GOT3 (cell line): ENCODE data around the gene FIGN.

ENCODE experiments used
- DNase-seq: peaks from one replicate; lab custom pipeline; 2025; ENCODE audit warnings: mixed read lengths; lab: John Stamatoyannopoulos, UW

The FIGN gene

GRCh38 chr2:163737190-163737439 lies 1.3 kb upstream of the FIGN start:
- no peak for DNase-seq

DNA sequence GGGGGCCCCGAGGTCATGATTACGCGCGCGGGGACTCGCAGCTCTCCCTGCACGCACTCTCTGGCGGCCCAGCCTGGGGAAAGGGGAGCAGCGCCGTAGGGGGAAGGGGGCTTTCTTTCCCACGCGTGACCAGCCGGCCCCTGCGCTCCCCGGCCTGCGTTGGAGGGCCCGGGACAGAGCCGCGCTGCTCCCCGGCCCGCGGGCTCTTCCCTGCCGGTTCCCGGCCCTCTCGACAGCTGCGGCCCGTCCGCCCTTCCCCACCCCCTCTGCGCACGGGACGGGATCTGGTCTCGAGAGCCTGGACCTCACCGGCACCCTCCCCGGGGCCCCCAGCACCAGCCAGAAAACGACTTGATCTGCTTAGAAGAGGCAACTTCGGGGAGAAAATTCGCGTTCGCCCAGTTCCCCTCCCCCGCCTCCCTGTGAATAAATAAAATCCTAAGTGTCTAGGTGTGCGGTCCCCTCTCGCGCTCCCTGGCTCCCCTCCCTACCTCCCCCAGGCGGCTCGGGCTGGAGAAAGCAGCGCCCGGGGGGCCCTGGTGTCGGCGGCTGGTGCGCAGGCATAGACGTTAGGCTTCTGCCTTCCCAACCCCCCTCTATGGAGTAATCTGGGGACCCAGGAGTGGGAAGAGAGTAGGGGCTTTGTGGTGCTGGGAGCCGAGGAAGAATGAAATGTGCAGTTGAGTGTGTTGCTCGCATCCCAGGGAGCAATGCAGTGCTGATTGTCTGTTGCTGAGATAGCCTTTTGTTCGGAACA lies 803 bp upstream of the FIGN start:
- DNase-seq: no peak

GRCh38 chr2:163734881-163735684 lies 725 bp downstream of the FIGN start:
- DNase-seq: no peak

DNA sequence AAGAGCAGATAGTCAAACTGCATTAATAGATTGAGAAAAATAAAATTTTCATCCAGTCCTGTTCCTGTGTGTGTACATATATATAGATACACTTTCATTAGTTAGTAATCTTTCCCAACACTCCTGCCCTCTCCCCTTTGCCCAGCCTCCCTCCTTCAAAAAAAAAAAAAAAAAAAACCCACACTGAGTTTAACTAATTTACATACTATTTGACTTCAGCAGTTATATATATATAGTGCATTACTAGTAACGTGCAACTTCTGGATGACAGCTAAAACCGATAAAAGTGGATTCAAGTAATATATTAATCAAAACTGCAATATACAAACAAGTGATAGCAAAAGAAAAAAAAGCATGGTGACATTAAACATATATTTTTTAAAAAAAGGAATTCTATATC lies 1.4 kb downstream of the FIGN start:
- DNase-seq: no peak

DNA sequence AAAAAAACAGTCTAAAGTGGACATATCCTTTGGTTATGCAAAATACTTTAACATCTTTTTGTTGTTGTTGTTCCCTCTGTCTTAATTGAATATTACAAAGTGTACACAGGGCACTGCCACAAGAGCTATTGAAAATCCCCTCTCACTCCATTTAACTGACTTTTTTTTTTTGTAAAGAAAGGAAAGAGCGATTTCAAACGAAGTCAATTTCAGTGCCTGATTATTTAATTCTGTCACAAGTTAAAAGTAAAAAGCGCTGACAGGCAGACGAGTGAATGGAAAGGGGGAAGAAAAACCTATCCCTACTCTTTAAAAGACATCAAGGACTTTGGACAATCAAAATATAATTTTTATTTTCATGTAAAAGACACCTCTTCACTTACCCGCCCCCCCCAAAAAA lies 1.9 kb downstream of the FIGN start:
- no peak for DNase-seq

DNA sequence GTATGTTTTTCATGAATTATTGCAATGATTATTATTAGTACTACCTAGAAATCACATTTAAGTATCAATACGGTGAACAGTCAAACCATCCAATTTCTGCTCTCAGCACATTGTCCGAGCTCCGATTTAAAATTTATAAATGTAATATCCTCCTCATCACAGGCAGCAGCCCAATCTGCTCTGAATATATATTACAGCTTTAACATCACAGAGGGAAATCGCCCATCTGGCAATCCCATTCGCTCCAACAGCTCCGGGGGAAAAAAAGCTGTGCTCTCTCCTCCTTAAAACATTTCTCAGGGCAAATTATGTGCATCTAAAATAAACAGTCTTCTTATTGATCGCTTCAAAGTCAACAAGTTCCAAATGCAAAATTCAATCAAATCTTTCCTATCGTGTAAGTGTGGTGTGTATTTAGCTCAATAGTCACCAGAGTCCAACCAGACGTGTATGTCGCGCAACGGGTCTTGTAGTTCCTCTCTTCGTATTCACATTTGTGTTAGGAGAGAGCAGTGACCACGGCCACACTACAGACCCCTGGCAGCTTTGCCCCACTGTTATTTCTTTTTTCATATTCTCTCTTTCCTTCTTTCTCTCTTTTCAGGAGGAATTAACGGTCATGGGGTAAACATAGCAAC lies 2.4 kb downstream of the FIGN start:
- DNase-seq: no peak

GRCh38 chr2:163732727-163733126 lies 3.1 kb downstream of the FIGN start:
- no peak for DNase-seq

DNA sequence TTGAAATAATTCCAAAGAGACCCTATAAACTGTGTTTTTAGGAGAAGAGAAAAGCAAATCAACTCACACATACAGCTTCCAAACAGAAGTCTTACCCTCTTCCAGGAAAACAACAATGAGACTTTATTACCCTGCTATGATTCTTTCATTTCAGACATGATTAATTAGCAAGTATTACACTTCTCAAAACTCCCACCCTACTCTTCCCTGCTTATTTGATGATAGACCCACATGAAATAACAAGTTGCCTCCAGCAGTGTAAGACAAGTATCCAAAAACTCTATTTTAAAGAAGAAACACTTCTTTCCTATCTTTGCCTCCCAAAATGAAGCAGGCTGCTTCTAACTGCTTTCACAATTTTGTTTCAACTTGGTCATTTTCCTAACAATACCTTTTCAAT lies 4.1 kb downstream of the FIGN start:
- no peak for DNase-seq

DNA sequence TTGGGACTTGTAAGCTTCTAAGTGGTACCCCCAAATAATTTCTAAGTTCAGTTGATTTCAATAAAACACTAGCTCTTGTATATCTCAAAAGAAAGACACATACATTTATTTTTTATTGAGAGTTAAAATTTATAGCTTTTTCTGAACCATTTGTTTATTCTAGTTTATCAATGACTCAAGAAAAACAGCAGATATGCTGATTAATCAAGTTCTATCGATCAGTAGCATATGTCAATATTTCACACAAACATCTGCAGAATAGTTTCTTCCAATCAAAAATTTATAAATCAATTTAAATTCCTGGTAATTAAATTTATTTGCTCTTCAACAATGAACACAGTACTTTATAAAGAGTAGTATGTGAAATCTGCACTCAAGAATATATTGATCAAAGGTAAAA lies 5.3 kb downstream of the FIGN start:
- no peak for DNase-seq

DNA sequence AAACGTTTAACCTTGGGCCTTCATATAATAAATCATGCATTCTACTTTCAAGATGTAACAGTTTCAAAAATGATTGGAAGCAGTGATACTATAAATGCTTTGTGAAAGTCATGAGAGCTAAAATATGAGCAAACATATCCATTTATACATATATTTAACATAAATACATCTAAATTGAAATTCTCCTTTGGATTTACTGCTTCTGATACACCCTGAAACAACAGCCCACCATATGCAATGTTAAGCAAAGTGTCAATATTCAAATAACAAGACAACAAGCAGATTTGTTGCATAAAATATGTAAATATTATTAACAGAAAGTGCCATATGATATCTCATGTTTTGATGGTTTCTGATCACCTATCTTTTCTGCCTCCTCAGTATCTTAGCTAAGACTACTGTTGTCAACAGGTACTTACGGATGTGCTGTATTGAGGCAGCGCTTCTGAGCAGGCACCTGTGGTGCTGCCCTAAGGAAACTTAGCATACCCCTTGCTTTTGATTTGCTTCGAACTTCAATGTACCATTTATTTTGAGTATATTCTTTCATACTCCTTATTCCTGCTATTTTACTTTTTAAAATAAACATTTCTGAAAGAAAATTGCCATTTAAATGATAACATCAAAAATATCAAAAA lies 6.1 kb downstream of the FIGN start:
- DNase-seq: no peak

DNA sequence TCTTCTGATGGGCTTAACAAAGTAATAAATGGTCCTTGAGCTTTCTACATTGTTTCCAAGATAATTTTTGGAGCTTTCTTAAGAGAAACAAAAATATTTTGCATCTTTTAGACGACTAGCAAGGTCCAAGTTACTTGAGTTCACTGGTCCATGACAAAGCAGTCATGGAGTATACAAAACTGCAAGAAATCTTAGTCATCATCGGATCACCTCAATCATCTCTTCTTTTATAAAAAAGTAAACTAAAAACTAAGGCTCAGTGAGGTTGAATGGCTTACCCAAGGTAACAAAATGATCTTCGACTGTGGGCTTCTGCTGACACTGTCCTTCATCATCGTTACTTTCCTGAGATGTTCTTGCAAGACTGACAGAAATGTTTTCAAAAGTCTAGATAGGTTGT lies 11.9 kb downstream of the FIGN start:
- DNase-seq: no peak

DNA sequence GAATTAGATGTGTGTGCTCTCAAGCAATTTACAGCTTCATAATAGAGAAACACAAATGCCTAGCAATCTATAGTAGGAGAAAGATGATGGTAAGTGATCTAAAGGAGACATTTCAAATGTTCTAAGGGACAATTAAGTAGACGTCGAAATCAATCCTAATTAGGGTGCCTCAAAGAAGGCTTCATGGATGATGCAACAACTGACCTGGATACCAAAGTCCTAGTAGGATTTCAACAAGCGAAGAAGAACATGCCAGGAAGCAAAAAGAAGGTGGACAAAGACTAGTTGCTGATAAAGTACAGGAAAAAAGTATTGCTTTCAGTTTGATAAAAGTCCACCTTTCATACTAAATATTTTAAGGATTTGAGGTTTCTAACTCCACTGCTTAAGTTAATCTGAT lies 12.5 kb downstream of the FIGN start:
- DNase-seq: no peak

DNA sequence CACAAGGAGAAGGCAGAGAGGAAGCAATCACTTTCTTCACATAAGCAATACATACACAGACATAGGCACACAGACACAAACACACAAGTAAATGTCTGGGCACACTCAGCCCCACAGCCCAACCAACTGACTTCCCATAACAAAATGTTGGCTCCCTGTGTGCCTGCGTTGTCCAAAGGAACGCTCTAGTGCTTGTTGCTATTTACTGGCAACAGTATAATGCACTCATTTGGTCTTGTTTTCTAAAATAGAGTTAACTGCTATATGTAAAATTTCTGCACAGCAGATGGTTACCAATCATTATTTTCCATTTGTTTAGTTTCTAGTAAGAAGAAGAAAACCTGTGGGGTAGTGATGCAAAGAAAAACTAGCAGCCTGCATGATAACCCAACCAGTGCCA lies 16.5 kb downstream of the FIGN start:
- no peak for DNase-seq

DNA sequence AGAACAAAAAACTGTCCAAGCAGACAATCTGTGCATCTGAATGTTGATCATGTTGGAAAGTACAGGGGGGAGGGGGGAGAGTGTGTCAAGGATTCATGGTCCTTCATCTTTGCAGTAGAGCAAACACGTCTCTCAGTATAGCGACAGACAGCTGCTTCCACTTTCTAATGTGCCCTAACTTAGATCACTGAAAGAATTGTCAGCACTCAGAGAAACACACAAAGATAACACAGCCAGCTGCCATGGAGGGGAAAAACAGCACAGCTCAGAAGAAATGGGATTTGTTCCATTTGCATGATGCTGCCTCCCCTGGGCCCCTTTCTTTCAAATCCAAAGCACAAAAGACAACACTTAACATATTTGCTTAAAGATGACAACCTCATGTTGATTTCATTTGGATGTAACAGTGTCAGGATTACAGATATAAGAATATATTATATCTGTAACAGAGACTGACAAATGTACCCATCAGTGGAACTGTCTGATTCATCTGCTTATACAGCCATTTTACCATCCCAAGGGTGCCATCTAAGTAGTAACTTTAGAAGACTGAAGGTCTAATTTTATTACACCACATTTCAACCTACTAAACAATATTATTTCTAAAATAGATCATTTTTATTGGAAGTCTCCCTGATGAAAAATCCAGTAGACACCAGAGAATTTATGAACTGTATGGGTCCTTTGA lies 17.7 kb downstream of the FIGN start:
- DNase-seq: no peak

DNA sequence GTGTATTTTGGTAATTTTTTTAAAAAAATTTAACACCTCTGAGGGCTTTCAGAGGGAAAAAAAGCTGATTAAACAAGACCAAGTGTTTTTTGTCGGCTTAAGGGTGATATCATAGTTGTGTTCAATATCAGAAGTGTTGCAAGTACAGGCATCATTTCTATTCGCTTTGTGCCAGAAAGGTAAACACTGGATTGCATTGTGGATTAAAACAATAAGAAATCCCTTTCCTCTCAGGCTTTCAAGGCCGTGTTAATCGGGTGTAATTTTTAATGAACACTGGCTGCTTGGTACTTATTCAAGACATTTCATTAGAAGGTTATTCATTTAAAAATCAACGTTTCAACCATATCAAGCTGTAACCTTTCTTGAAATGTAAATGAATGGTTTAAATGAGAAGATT lies 18.3 kb downstream of the FIGN start:
- DNase-seq: no peak

DNA sequence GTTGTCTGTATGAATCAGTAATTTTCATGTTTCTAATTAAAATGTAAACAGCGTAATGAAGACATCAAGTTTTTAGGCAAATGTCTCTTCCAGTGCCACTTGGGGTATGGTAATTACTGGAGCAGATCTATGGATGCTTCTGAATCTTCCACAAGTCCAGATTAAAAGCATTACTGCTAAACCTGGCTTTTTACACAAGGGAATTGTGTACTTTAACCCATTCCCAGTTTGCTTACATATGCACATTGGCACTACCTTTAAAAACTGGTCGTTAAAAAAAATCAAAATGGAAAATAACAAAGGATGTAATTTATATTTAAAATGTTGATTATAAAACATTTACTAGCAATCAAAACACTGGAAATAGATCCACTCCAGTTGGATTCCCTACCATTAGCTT lies 19.7 kb downstream of the FIGN start:
- DNase-seq: no peak

GRCh38 chr2:163715668-163716067 lies 20.1 kb downstream of the FIGN start:
- no peak for DNase-seq

GRCh38 chr2:163715199-163715598 lies 20.6 kb downstream of the FIGN start:
- DNase-seq: no peak

GRCh38 chr2:163713534-163714311 lies 22.1 kb downstream of the FIGN start:
- DNase-seq: no peak

GRCh38 chr2:163711699-163712098 lies 24.1 kb downstream of the FIGN start:
- no peak for DNase-seq

GRCh38 chr2:163711258-163711657 lies 24.6 kb downstream of the FIGN start:
- no peak for DNase-seq

DNA sequence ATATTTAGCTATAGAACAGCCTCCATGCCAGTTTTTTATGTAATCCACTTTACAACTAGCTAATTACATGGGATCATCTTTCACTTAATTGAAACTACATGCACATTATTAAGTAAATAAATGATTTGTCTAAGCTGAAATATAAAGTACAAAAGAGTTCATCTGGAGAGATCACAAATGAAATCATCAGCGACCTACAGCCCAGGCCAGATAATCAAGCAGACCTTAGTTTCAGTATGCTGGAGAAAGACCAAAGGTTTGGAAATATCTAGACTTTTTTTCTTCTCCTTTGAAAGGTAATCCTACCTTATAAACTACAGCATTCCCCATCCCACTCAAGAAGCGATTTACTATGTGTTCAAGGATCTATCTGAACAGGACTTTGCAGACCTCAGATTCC lies 26.5 kb downstream of the FIGN start:
- DNase-seq: no peak
